Prostate gland (tissue), 2 donors: ENCODE data around the gene LRCH1. TPM values are rescaled to one million over a fixed set of nuclear protein-coding genes. Genes with fewer than 3 reads are reported as not detected.

Experiments used
- DNase-seq: peaks from one replicate; pipeline ENCODE4 v3.0.0-alpha.2; 2019; ENCODE audit warnings: low spot score
- H3K27ac ChIP-seq, 2 donors: fragments of 200-600 bp; sonication (generic); 2 replicates each; pipeline ENCODE4 v1.5.1; 2017 to 2019
- H3K27me3 ChIP-seq: fragments of 200-600 bp; sonication (generic); replicated peaks from 2 replicates; pipeline ENCODE4 v1.5.1; 2019; ENCODE audit not compliant: insufficient read depth
- H3K36me3 ChIP-seq, 2 donors: fragments of 200-600 bp; sonication (generic); 1 replicate in 1 of 2; 2 replicates in 1 of 2; pipeline versions ENCODE4 v1.5.1 to v1.8.1; 2017 to 2019
- H3K4me1 ChIP-seq: fragments of 200-600 bp; sonication (generic); replicated peaks from 2 replicates; pipeline ENCODE4 v1.5.1; 2019
- H3K4me3 ChIP-seq, 2 donors: fragments of 200-600 bp; sonication (generic); 2 replicates each; pipeline ENCODE4 v1.5.1; 2017 to 2019
- H3K9me3 ChIP-seq: fragments of 200-600 bp; sonication (generic); 2 replicates; pipeline ENCODE4 v1.5.1; 2017
- CTCF ChIP-seq, 4 experiments: fragments of 200-600 bp in 2 of 4; fragments of 450-650 bp in 2 of 4; sonication (generic) in 2 of 4; IDR thresholded peaks; 1 replicate in 3 of 4; 2 replicates in 1 of 4; pipeline ENCODE4 v1.5.1; 2016 to 2019; ENCODE audit warnings: antibody characterized with exemption in 4 of 4, mild to moderate bottlenecking in 2 of 4, moderate library complexity in 2 of 4
- POLR2A ChIP-seq: fragments of 450-650 bp; IDR thresholded peaks from one replicate; pipeline ENCODE4 v1.6.1; 2016; ENCODE audit warnings: antibody characterized with exemption, mild to moderate bottlenecking
- POLR2AphosphoS5 ChIP-seq: sonication (generic); formaldehyde crosslinking; IDR thresholded peaks from one replicate; pipeline ENCODE4 v1.6.1; 2017; ENCODE audit warnings: antibody characterized with exemption
- WGBS: methylation state at CpG from one replicate; pipeline ENCODE4 v1.1.5; 2018; 5-methylcytosine and 5-hydroxymethylcytosine counted together
- intact Hi-C: fragments of 100-400 bp; cut with DNase I; formaldehyde crosslinking; loops from one replicate; pipeline ENCODE4 v1.14.2; 2022
- total RNA-seq, 2 donors: library from RNA; depleted of rRNA; stranded (reverse); fragments of >200 nt; gene quantifications; one replicate each; pipeline ENCODE4 v1.1.0, GENCODE V29; 2016

The LRCH1 gene
- total RNA-seq, 2 donors from 2014 or later, result 14.8 to 17.2 TPM

DNA sequence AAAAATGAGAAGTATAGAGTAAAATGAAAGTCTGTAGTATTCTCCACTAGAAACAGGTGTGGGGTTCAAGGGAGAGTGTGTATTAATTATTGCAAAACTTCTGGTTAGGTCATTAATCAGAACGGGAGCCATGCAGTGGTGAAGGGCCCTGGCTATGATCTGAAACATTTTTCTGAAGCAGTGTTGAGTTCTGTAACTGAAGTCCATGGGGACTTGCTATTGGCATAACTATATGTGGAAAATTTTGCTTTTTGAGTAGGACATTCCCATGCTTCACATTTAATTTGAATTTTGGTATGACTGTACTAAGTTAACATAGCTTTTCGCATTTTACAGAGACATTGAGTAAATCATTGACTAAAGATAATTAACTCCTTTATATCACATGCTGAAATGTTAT lies 67.5 kb downstream of the LRCH1 start:
- WGBS, result 75% methylated on average over 2 of the region's 2 CpGs
- TF ChIP-seq CTCF (IDR thresholded peaks at IDR 0.05), result no peak
- TF ChIP-seq POLR2AphosphoS5, result no peak
- TF ChIP-seq POLR2A, result no peak
- peaks cover 9% of the 10 kb centered on the region for H3K4me1 ChIP-seq
- no peaks in the 10 kb centered on the region for H3K9me3 ChIP-seq
- DNase-seq, result no peak
- H3K27ac ChIP-seq, result no peak overlapping the region
- no peaks in the 10 kb centered on the region for H3K27me3 ChIP-seq
- H3K36me3 ChIP-seq, result no peaks in the 10 kb centered on the region
- no peak overlapping the region for H3K4me3 ChIP-seq
- intact Hi-C loops, result loop anchor here (5.0 kb wide), 1 partner anchor 68 kb away; the partner anchor contains the start of gene LRCH1

DNA sequence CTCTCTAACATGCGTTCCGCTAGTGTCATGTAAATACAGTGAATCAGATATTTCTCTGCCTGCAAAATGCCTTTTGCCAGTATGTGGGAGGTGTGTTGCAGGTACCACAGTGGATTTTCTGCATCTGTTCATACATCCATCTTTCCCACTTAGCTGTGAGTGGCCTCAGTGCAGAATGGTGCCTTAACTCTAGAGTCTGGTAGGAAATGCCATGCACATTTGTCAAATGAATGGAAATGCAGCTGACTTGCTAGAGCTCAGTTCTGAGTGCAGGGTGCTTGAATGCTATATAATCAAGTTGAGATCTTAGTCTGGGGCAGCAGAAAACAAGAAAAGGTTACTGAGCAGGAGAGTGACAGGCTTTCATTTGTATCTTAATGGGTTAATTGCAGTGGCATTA lies 68.2 kb downstream of the LRCH1 start:
- intact Hi-C loops, result loop anchor here (5.0 kb wide), 1 partner anchor 69 kb away; the partner anchor contains the start of gene LRCH1
- Histone ChIP-seq H3K27ac (no peak overlapping the region), H3K4me1 (peaks cover 7% of the 10 kb centered on the region)

GRCh38 chr13:46621792-46622629 lies 69.0 kb downstream of the LRCH1 start:
- intact Hi-C loops, result loop anchor here (5.0 kb wide), 1 partner anchor 70 kb away; the partner anchor contains the start of gene LRCH1
- 33% methylated on average over 4 of the region's 4 CpGs for WGBS
- TF ChIP-seq POLR2AphosphoS5, result no peak
- no peak for TF ChIP-seq POLR2A
- no peak for TF ChIP-seq CTCF (IDR thresholded peaks at IDR 0.05)

More for the DNA sequence above, 68.2 kb downstream of the LRCH1 start:
- H3K36me3 ChIP-seq, result no peaks in the 10 kb centered on the region
- H3K4me3 ChIP-seq, result no peak overlapping the region
- WGBS, result 85% methylated on average over 2 of the region's 2 CpGs
- H3K27me3 ChIP-seq, result no peaks in the 10 kb centered on the region
- H3K9me3 ChIP-seq, result no peaks in the 10 kb centered on the region
- TF ChIP-seq POLR2A (no peak), CTCF (IDR thresholded peaks at IDR 0.05) (no peak), POLR2AphosphoS5 (no peak)
- no peak for DNase-seq

GRCh38 chr13:46622630-46623256 lies 69.8 kb downstream of the LRCH1 start:
- peaks cover 7% of the 10 kb centered on the region for H3K4me1 ChIP-seq
- TF ChIP-seq POLR2A (no peak), POLR2AphosphoS5 (peak; percentile 39), CTCF (IDR thresholded peaks at IDR 0.05) (no peak)
- no peak overlapping the region for H3K4me3 ChIP-seq
- no peaks in the 10 kb centered on the region for H3K36me3 ChIP-seq
- no peaks in the 10 kb centered on the region for H3K9me3 ChIP-seq
- DNase-seq, result peak; percentile 18
- no peak overlapping the region for H3K27ac ChIP-seq
- WGBS, result 13% methylated on average over 4 of the region's 4 CpGs
- H3K27me3 ChIP-seq, result no peaks in the 10 kb centered on the region
- intact Hi-C loops, result loop anchor here (5.0 kb wide), 1 partner anchor 70 kb away; the partner anchor contains the start of gene LRCH1

More at GRCh38 chr13:46621792-46622629, 69.0 kb downstream of the LRCH1 start:
- Histone ChIP-seq H3K36me3 (no peaks in the 10 kb centered on the region), H3K27me3 (no peaks in the 10 kb centered on the region), H3K4me3 (no peak overlapping the region), H3K27ac (no peak overlapping the region), H3K4me1 (peaks cover 7% of the 10 kb centered on the region), H3K9me3 (no peaks in the 10 kb centered on the region)
- no peak for DNase-seq
